ENCODE measurements around the gene NECTIN1.

The NECTIN1 gene

GRCh38 chr11:119615882-119616196 is 113.2 kb downstream of the NECTIN1 start:
- Histone ChIP-seq H3K27me3 (ENCODE audit: control insufficient read depth in 5 of 5, insufficient read depth in 4 of 5, low read length in 5 of 5) (peaks cover 0 to 10% (median 0%) of the 10 kb centered on the region in 5 donors), H3K36me3 (ENCODE audit: control insufficient read depth in 5 of 5, insufficient read depth in 5 of 5, low read length in 5 of 5) (no peaks in the 10 kb centered on the region), H3K4me3 (ENCODE audit: low read depth in 1 of 5, low read length in 5 of 5) (no peak overlapping the region), H3K9me3 (ENCODE audit: control insufficient read depth in 5 of 5, low read length in 5 of 5) (no peaks in the 10 kb centered on the region), H3K4me1 (ENCODE audit: control insufficient read depth in 5 of 5, insufficient read depth in 5 of 5, low read length in 5 of 5) (peaks cover 2 to 33% (median 18%) of the 10 kb centered on the region in 5 donors), H3K27ac (ENCODE audit: low read depth, low read length) (no peak overlapping the region), H3K9ac (ENCODE audit: low read length in 5 of 5) (no peak overlapping the region)

- Histone ChIP-seq H3K9ac (ENCODE audit: low read length in 5 of 5) (no peak overlapping the region), H3K27ac (ENCODE audit: low read depth, low read length) (no peak overlapping the region), H3K4me1 (ENCODE audit: control insufficient read depth in 5 of 5, insufficient read depth in 5 of 5, low read length in 5 of 5) (peaks cover 2 to 33% (median 18%) of the 10 kb centered on the region in 5 donors), H3K9me3 (ENCODE audit: control insufficient read depth in 5 of 5, low read length in 5 of 5) (no peaks in the 10 kb centered on the region), H3K36me3 (ENCODE audit: control insufficient read depth in 5 of 5, insufficient read depth in 5 of 5, low read length in 5 of 5) (no peaks in the 10 kb centered on the region), H3K27me3 (ENCODE audit: control insufficient read depth in 5 of 5, insufficient read depth in 4 of 5, low read length in 5 of 5) (peaks cover 0 to 10% (median 0%) of the 10 kb centered on the region in 5 donors), H3K4me3 (ENCODE audit: low read depth in 1 of 5, low read length in 5 of 5) (no peak overlapping the region)
These were observed 113.8 kb downstream of the NECTIN1 start for GRCh38 chr11:119615003-119615881.

GRCh38 chr11:119614222-119615002 is 114.6 kb downstream of the NECTIN1 start:
- H3K4me3 ChIP-seq (ENCODE audit: low read depth in 1 of 5, low read length in 5 of 5), result no peak overlapping the region
- no peak overlapping the region for H3K9ac ChIP-seq (ENCODE audit: low read length in 5 of 5)
- H3K27me3 ChIP-seq (ENCODE audit: control insufficient read depth in 5 of 5, insufficient read depth in 4 of 5, low read length in 5 of 5), result peaks cover 0 to 10% (median 0%) of the 10 kb centered on the region in 5 donors
- no peaks in the 10 kb centered on the region for H3K9me3 ChIP-seq (ENCODE audit: control insufficient read depth in 5 of 5, low read length in 5 of 5)
- H3K36me3 ChIP-seq (ENCODE audit: control insufficient read depth in 5 of 5, insufficient read depth in 5 of 5, low read length in 5 of 5), result no peaks in the 10 kb centered on the region
- peaks cover 2 to 33% (median 18%) of the 10 kb centered on the region in 5 donors for H3K4me1 ChIP-seq (ENCODE audit: control insufficient read depth in 5 of 5, insufficient read depth in 5 of 5, low read length in 5 of 5)
- no peak overlapping the region for H3K27ac ChIP-seq (ENCODE audit: low read depth, low read length)

- H3K4me1 ChIP-seq (ENCODE audit: control insufficient read depth in 5 of 5, insufficient read depth in 5 of 5, low read length in 5 of 5), result peaks cover 2 to 25% (median 15%) of the 10 kb centered on the region in 5 donors
- no peak overlapping the region for H3K27ac ChIP-seq (ENCODE audit: low read depth, low read length)
- no peak overlapping the region for H3K9ac ChIP-seq (ENCODE audit: low read length in 5 of 5)
- no peaks in the 10 kb centered on the region for H3K36me3 ChIP-seq (ENCODE audit: control insufficient read depth in 5 of 5, insufficient read depth in 5 of 5, low read length in 5 of 5)
- H3K4me3 ChIP-seq (ENCODE audit: low read depth in 1 of 5, low read length in 5 of 5), result no peak overlapping the region
- H3K27me3 ChIP-seq (ENCODE audit: control insufficient read depth in 5 of 5, insufficient read depth in 4 of 5, low read length in 5 of 5), result peaks cover 0 to 8% (median 4%) of the 10 kb centered on the region in 5 donors
- H3K9me3 ChIP-seq (ENCODE audit: control insufficient read depth in 5 of 5, low read length in 5 of 5), result no peaks in the 10 kb centered on the region
These were observed 116.2 kb downstream of the NECTIN1 start for GRCh38 chr11:119612814-119613213.

- H3K4me1 ChIP-seq (ENCODE audit: control insufficient read depth in 5 of 5, insufficient read depth in 5 of 5, low read length in 5 of 5), result peaks cover 1 to 8% (median 2%) of the 10 kb centered on the region in 5 donors
These were observed 118.1 kb downstream of the NECTIN1 start for GRCh38 chr11:119610836-119611426.

GRCh38 chr11:119608781-119609180 is 120.2 kb downstream of the NECTIN1 start:
- H3K36me3 ChIP-seq (ENCODE audit: control insufficient read depth in 5 of 5, insufficient read depth in 5 of 5, low read length in 5 of 5), result no peaks in the 10 kb centered on the region
- peaks cover 0 to 2% (median 0%) of the 10 kb centered on the region in 5 donors for H3K4me1 ChIP-seq (ENCODE audit: control insufficient read depth in 5 of 5, insufficient read depth in 5 of 5, low read length in 5 of 5)
- H3K9ac ChIP-seq (ENCODE audit: low read length in 5 of 5), result no peak overlapping the region
- H3K9me3 ChIP-seq (ENCODE audit: control insufficient read depth in 5 of 5, low read length in 5 of 5), result no peaks in the 10 kb centered on the region
- no peak overlapping the region for H3K4me3 ChIP-seq (ENCODE audit: low read depth in 1 of 5, low read length in 5 of 5)
- H3K27me3 ChIP-seq (ENCODE audit: control insufficient read depth in 5 of 5, insufficient read depth in 4 of 5, low read length in 5 of 5), result peaks cover 3 to 10% (median 5%) of the 10 kb centered on the region in 5 donors
- H3K27ac ChIP-seq (ENCODE audit: low read depth, low read length), result no peak overlapping the region

More at GRCh38 chr11:119610836-119611426, 118.1 kb downstream of the NECTIN1 start:
- Histone ChIP-seq H3K36me3 (ENCODE audit: control insufficient read depth in 5 of 5, insufficient read depth in 5 of 5, low read length in 5 of 5) (no peaks in the 10 kb centered on the region), H3K9me3 (ENCODE audit: control insufficient read depth in 5 of 5, low read length in 5 of 5) (no peaks in the 10 kb centered on the region), H3K9ac (ENCODE audit: low read length in 5 of 5) (no peak overlapping the region), H3K27ac (ENCODE audit: low read depth, low read length) (no peak overlapping the region), H3K27me3 (ENCODE audit: control insufficient read depth in 5 of 5, insufficient read depth in 4 of 5, low read length in 5 of 5) (peaks cover 0 to 7% (median 4%) of the 10 kb centered on the region in 5 donors), H3K4me3 (ENCODE audit: low read depth in 1 of 5, low read length in 5 of 5) (no peak overlapping the region)

GRCh38 chr11:119608201-119608600 is 120.8 kb downstream of the NECTIN1 start:
- H3K36me3 ChIP-seq (ENCODE audit: control insufficient read depth in 5 of 5, insufficient read depth in 5 of 5, low read length in 5 of 5), result no peaks in the 10 kb centered on the region
- no peak overlapping the region for H3K27ac ChIP-seq (ENCODE audit: low read depth, low read length)
- H3K4me3 ChIP-seq (ENCODE audit: low read depth in 1 of 5, low read length in 5 of 5), result no peak overlapping the region
- H3K9me3 ChIP-seq (ENCODE audit: control insufficient read depth in 5 of 5, low read length in 5 of 5), result no peaks in the 10 kb centered on the region
- no peak overlapping the region for H3K9ac ChIP-seq (ENCODE audit: low read length in 5 of 5)
- peaks cover 4 to 10% (median 5%) of the 10 kb centered on the region in 5 donors for H3K27me3 ChIP-seq (ENCODE audit: control insufficient read depth in 5 of 5, insufficient read depth in 4 of 5, low read length in 5 of 5)
- H3K4me1 ChIP-seq (ENCODE audit: control insufficient read depth in 5 of 5, insufficient read depth in 5 of 5, low read length in 5 of 5), result peaks cover 0 to 2% (median 0%) of the 10 kb centered on the region in 5 donors

- H3K4me3 ChIP-seq (ENCODE audit: low read depth in 1 of 5, low read length in 5 of 5), result no peak overlapping the region
- H3K4me1 ChIP-seq (ENCODE audit: control insufficient read depth in 5 of 5, insufficient read depth in 5 of 5, low read length in 5 of 5), result peaks cover 0 to under 1% (median 0%) of the 10 kb centered on the region in 5 donors
- H3K9ac ChIP-seq (ENCODE audit: low read length in 5 of 5), result no peak overlapping the region
- H3K9me3 ChIP-seq (ENCODE audit: control insufficient read depth in 5 of 5, low read length in 5 of 5), result no peaks in the 10 kb centered on the region
- H3K27ac ChIP-seq (ENCODE audit: low read depth, low read length), result no peak overlapping the region
- no peaks in the 10 kb centered on the region for H3K36me3 ChIP-seq (ENCODE audit: control insufficient read depth in 5 of 5, insufficient read depth in 5 of 5, low read length in 5 of 5)
- peaks cover 4 to 10% (median 7%) of the 10 kb centered on the region in 5 donors for H3K27me3 ChIP-seq (ENCODE audit: control insufficient read depth in 5 of 5, insufficient read depth in 4 of 5, low read length in 5 of 5)
These were observed 121.3 kb downstream of the NECTIN1 start for GRCh38 chr11:119607726-119608125.

GRCh38 chr11:119605137-119605665 is 123.8 kb downstream of the NECTIN1 start:
- Histone ChIP-seq H3K4me1 (ENCODE audit: control insufficient read depth in 5 of 5, insufficient read depth in 5 of 5, low read length in 5 of 5) (no peaks in the 10 kb centered on the region), H3K27me3 (ENCODE audit: control insufficient read depth in 5 of 5, insufficient read depth in 4 of 5, low read length in 5 of 5) (peaks cover 4 to 10% (median 7%) of the 10 kb centered on the region in 5 donors), H3K4me3 (ENCODE audit: low read depth in 1 of 5, low read length in 5 of 5) (no peak overlapping the region), H3K36me3 (ENCODE audit: control insufficient read depth in 5 of 5, insufficient read depth in 5 of 5, low read length in 5 of 5) (no peaks in the 10 kb centered on the region), H3K9ac (ENCODE audit: low read length in 5 of 5) (no peak overlapping the region), H3K27ac (ENCODE audit: low read depth, low read length) (no peak overlapping the region), H3K9me3 (ENCODE audit: control insufficient read depth in 5 of 5, low read length in 5 of 5) (no peaks in the 10 kb centered on the region)

All from subcutaneous abdominal adipose tissue (tissue), 5 donors.